Spleen (tissue), 11 donors: Measurements from ENCODE around the gene CALCR. TPM values are rescaled to one million over a fixed set of nuclear protein-coding genes. Genes with fewer than 3 reads are reported as not detected.

ENCODE experiments used
- DNase-seq: peaks from one replicate; pipeline ENCODE4 v3.0.0-alpha.2; 2020
- H3K27ac ChIP-seq, 8 donors: fragments of 200-600 bp; sonication (generic) in 7 of 8; 1 replicate in 4 of 8; 2 replicates in 4 of 8; pipeline versions ENCODE4 v1.5.0 to v1.8.0; 2016 to 2021; ENCODE audit warnings: inconsistent platforms in 4 of 8, mild to moderate bottlenecking in 4 of 8, moderate library complexity in 1 of 8
- H3K27me3 ChIP-seq, 7 donors: fragments of 200-600 bp; sonication (generic) in 6 of 7; replicated peaks in 1 of 7; 1 replicate in 4 of 7; 2 replicates in 3 of 7; pipeline versions ENCODE4 v1.5.0 to v1.8.0; 2016 to 2021; ENCODE audit warnings: inconsistent platforms in 3 of 7, mild to moderate bottlenecking in 1 of 7
- H3K36me3 ChIP-seq, 6 donors: fragments of 200-600 bp; sonication (generic) in 5 of 6; 1 replicate in 4 of 6; 2 replicates in 2 of 6; pipeline versions ENCODE4 v1.5.0 to v1.8.0; 2016 to 2021; ENCODE audit warnings: inconsistent platforms in 2 of 6
- H3K4me1 ChIP-seq, 6 donors: fragments of 200-600 bp; sonication (generic) in 5 of 6; 1 replicate in 3 of 6; 2 replicates in 3 of 6; pipeline versions ENCODE4 v1.5.0 to v1.8.0; 2016 to 2021; ENCODE audit warnings: inconsistent platforms in 3 of 6
- H3K4me3 ChIP-seq, 8 donors: fragments of 200-600 bp; sonication (generic) in 7 of 8; 1 replicate in 4 of 8; 2 replicates in 4 of 8; pipeline versions ENCODE4 v1.5.0 to v1.8.0; 2016 to 2021; ENCODE audit warnings: inconsistent platforms in 4 of 8, mild to moderate bottlenecking in 4 of 8, moderate library complexity in 2 of 8
- H3K9me3 ChIP-seq, 8 donors: fragments of 200-600 bp; sonication (generic) in 7 of 8; 1 replicate in 4 of 8; 2 replicates in 4 of 8; pipeline versions ENCODE4 v1.5.0 to v1.8.0; 2016 to 2021; ENCODE audit warnings: inconsistent platforms in 4 of 8
- CTCF ChIP-seq, 11 experiments: fragments of 200-600 bp in 7 of 11; fragments of 450-650 bp in 4 of 11; sonication (generic) in 4 of 11; IDR thresholded peaks in 8 of 11; conservative IDR thresholded peaks in 3 of 11; 1 replicate in 7 of 11; 2 replicates in 4 of 11; pipeline versions ENCODE4 v1.4.0 to v1.8.0; 2016 to 2021; ENCODE audit warnings: antibody characterized with exemption in 11 of 11, inconsistent platforms in 4 of 11, mild to moderate bottlenecking in 1 of 11
- POLR2A ChIP-seq, 3 donors: fragments of 450-650 bp; IDR thresholded peaks; one replicate each; pipeline ENCODE4 v1.5.1; 2017; ENCODE audit warnings: antibody characterized with exemption in 3 of 3, mild to moderate bottlenecking in 1 of 3
- POLR2AphosphoS5 ChIP-seq, 3 donors: sonication (generic); formaldehyde crosslinking; IDR thresholded peaks; one replicate each; pipeline ENCODE4 v1.5.1; 2017; ENCODE audit warnings: antibody characterized with exemption in 3 of 3
- WGBS, 5 donors: extraction: QIAGEN DNeasy Blood & Tissue Kit in 3 of 5; methylation state at CpG; one replicate each; pipeline versions ENCODE4 v1.1.5 to v1.1.7; 2013 to 2018; 5-methylcytosine and 5-hydroxymethylcytosine counted together
- intact Hi-C: fragments of 100-400 bp; cut with DNase I; formaldehyde crosslinking; loops from one replicate; pipeline ENCODE4 v1.15.0; 2023; ENCODE audit warnings: low total_unique reads
- polyA plus RNA-seq, 3 donors: library from polyadenylated mRNA; stranded (reverse); fragments of 200-250 nt; gene quantifications; one replicate each; pipeline ENCODE4 v1.2.1, GENCODE V29; 2013
- total RNA-seq, 7 donors: library from RNA; depleted of rRNA in 3 of 7; stranded (reverse); fragments of >200 nt in 3 of 7; fragmentation: NEBNext Ultra II Directional in 4 of 7; extraction: Animal tissue kit (Norgen Biotek cat#: 25700) in 4 of 7; gene quantifications; one replicate each; pipeline versions ENCODE4 v1.1.0 to v1.2.1, GENCODE V29; 2016 to 2021
- donor health status: healthy with polysubstance abuse.
- donor health status: DM: no; HTN: no; CAD: no; lungs with moderate emphysema.
- donor health status: DM: no; HTN: no; CAD: no.
- donor health status: Bipolar disorder and iron deficiency.
- donor health status: healthy.
- donor health status: DM: no; HTN: no; CAD: no.
- donor health status: DM: yes; HTN: yes; CAD: no.

The CALCR gene
- total and polyA plus RNA-seq, 10 donors, result not detected

GRCh38 chr7:93409324-93409723, 165.2 kb downstream of the CALCR start:
- H3K4me1 ChIP-seq, result no peaks in the 10 kb centered on the region
- peaks cover 4 to 26% (median 18%) of the 10 kb centered on the region in 8 donors for H3K9me3 ChIP-seq
- 54 to 79% (median 69%) methylated on average over 3 of the region's 3 CpGs for WGBS, 5 donors
- no peak overlapping the region for H3K4me3 ChIP-seq
- intact Hi-C loops, result no loop called here
- DNase-seq, result no peak
- TF ChIP-seq POLR2A (IDR thresholded peaks at IDR 0.05) (no peak), POLR2AphosphoS5 (IDR thresholded peaks at IDR 0.05) (no peak)
- no peak overlapping the region for H3K27ac ChIP-seq
- no peaks in the 10 kb centered on the region for H3K36me3 ChIP-seq
- no peaks in the 10 kb centered on the region for H3K27me3 ChIP-seq

GRCh38 chr7:93407239-93407638, 167.3 kb downstream of the CALCR start:
- no peak for TF ChIP-seq CTCF (IDR thresholded peaks at IDR 0.05 in 8 of 11, conservative IDR thresholded peaks at IDR 0.05 in 3 of 11)
- TF ChIP-seq POLR2A (IDR thresholded peaks at IDR 0.05), result no peak
- Histone ChIP-seq H3K4me1 (no peaks in the 10 kb centered on the region), H3K27me3 (no peaks in the 10 kb centered on the region), H3K27ac (no peak overlapping the region), H3K4me3 (no peak overlapping the region), H3K36me3 (no peaks in the 10 kb centered on the region), H3K9me3 (peaks cover 4 to 26% (median 18%) of the 10 kb centered on the region in 8 donors)
- intact Hi-C loops, result no loop called here
- DNase-seq, result no peak
- 80 to 88% (median 82%) methylated on average over 5 of the region's 5 CpGs for WGBS, 5 donors

GRCh38 chr7:93402944-93403343, 171.6 kb downstream of the CALCR start:
- intact Hi-C loops, result no loop called here
- H3K36me3 ChIP-seq, result no peaks in the 10 kb centered on the region
- no peak for DNase-seq
- WGBS, 5 donors, result 83 to 92% (median 89%) methylated on average over 5 of the region's 5 CpGs
- TF ChIP-seq POLR2A (IDR thresholded peaks at IDR 0.05) (no peak), CTCF (IDR thresholded peaks at IDR 0.05 in 8 of 11, conservative IDR thresholded peaks at IDR 0.05 in 3 of 11) (no peak)
- H3K4me3 ChIP-seq, result no peak overlapping the region
- no peak overlapping the region for H3K27ac ChIP-seq
- no peaks in the 10 kb centered on the region for H3K4me1 ChIP-seq
- H3K27me3 ChIP-seq, result no peaks in the 10 kb centered on the region
- H3K9me3 ChIP-seq, result peaks cover 4 to 26% (median 18%) of the 10 kb centered on the region in 8 donors

- 78 to 92% (median 86%) methylated on average over 3 of the region's 3 CpGs for WGBS, 5 donors
- H3K4me3 ChIP-seq, result no peak overlapping the region
Measured at GRCh38 chr7:93399642-93400041, 174.9 kb downstream of the CALCR start.

More at GRCh38 chr7:93399642-93400041, 174.9 kb downstream of the CALCR start:
- intact Hi-C loops, result no loop called here
- Histone ChIP-seq H3K9me3 (no peaks in the 10 kb centered on the region), H3K4me1 (no peaks in the 10 kb centered on the region), H3K27ac (no peak overlapping the region), H3K36me3 (no peaks in the 10 kb centered on the region), H3K27me3 (no peaks in the 10 kb centered on the region)
- DNase-seq, result no peak
- TF ChIP-seq POLR2AphosphoS5 (IDR thresholded peaks at IDR 0.05), result no peak
- TF ChIP-seq CTCF (IDR thresholded peaks at IDR 0.05 in 8 of 11, conservative IDR thresholded peaks at IDR 0.05 in 3 of 11), result no peak
- TF ChIP-seq POLR2A (IDR thresholded peaks at IDR 0.05), result no peak
